Colonic mucosa (tissue), 4 donors: ENCODE data around the gene BTBD2. TPM values are rescaled to one million over a fixed set of nuclear protein-coding genes. Genes with fewer than 3 reads are reported as not detected.

Experiments
- DNase-seq: peaks from one replicate; pipeline ENCODE4 v3.0.0-alpha.2; 2020
- H3K27ac ChIP-seq: fragments of 200-600 bp; one replicate; pipeline ENCODE4 v1.8.0; 2021
- H3K27me3 ChIP-seq: fragments of 200-600 bp; one replicate; pipeline ENCODE4 v1.8.0; 2021
- H3K36me3 ChIP-seq: fragments of 200-600 bp; one replicate; pipeline ENCODE4 v1.8.0; 2021
- H3K4me1 ChIP-seq: fragments of 200-600 bp; one replicate; pipeline ENCODE4 v1.8.0; 2021; ENCODE audit warnings: mild to moderate bottlenecking
- H3K4me3 ChIP-seq: fragments of 200-600 bp; one replicate; pipeline ENCODE4 v1.8.0; 2021
- H3K9ac ChIP-seq, 2 donors: one replicate each; pipeline ENCODE4 v1.7.0; 2013; ENCODE audit warnings: control low read depth in 2 of 2, low read depth in 2 of 2, low read length in 2 of 2
- H3K9me3 ChIP-seq: fragments of 200-600 bp; one replicate; pipeline ENCODE4 v1.8.0; 2021
- CTCF ChIP-seq: fragments of 200-600 bp; IDR thresholded peaks from one replicate; pipeline ENCODE4 v1.8.0; 2022; ENCODE audit warnings: antibody characterized with exemption, mild to moderate bottlenecking
- intact Hi-C: fragments of 100-400 bp; cut with DNase I; formaldehyde crosslinking; loops from one replicate; pipeline ENCODE4 v1.14.1; 2022
- total RNA-seq, 2 donors: library from RNA; stranded (reverse); fragmentation: NEBNext Ultra II Directional in 1 of 2; extraction: Animal tissue kit (Norgen Biotek cat#: 25700) in 1 of 2; gene quantifications; one replicate each; pipeline ENCODE4 v1.2.1, GENCODE V29; 2021
- donor health status: healthy.
- donor health status: DM: no; HTN: no; CAD: no.
- donor health status: DM: no; HTN: no; CAD: no.

Gene BTBD2
- total RNA-seq, 2 donors from 2014 or later: 74.5 to 81.5 TPM

DNA sequence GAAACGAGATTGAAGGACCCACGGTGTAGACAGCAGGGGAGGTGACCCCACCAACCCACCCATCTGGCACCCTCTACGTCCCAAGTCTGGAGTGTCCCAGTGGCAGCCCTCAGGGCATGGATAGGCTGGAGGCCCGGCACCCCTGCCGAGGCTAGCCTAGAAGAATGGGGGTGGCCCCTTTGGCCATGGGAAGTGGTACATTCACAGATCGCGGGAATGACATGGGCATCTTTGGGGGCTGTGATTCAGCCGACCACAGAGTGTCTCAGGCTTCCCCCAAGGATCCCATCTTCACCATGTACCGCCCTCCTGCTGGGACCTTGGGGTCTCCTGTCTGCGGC, 46.8 kb upstream of the BTBD2 start:
- Histone ChIP-seq H3K4me1 (peaks cover 21% of the 10 kb centered on the region), H3K4me3 (peak overlapping the region; percentile 56), H3K9me3 (no peaks in the 10 kb centered on the region)

GRCh38 chr19:2061495-2062388, 46.2 kb upstream of the BTBD2 start:
- peak; percentile 99 for DNase-seq
- H3K27ac ChIP-seq: peak overlapping the region; percentile 98
- H3K4me1 ChIP-seq: peaks cover 21% of the 10 kb centered on the region
- intact Hi-C loops: no loop called here
- H3K9ac ChIP-seq: peak overlapping the region; percentile 92 to 99
- no peaks in the 10 kb centered on the region for H3K36me3 ChIP-seq
- H3K9me3 ChIP-seq: no peaks in the 10 kb centered on the region
- peak overlapping the region; percentile 56 for H3K4me3 ChIP-seq
- TF ChIP-seq CTCF: no peak
- H3K27me3 ChIP-seq: no peaks in the 10 kb centered on the region

More for the DNA sequence above, 46.8 kb upstream of the BTBD2 start:
- intact Hi-C loops: no loop called here
- peak overlapping the region; percentile 82 to 99 for H3K9ac ChIP-seq
- TF ChIP-seq CTCF: no peak
- peak overlapping the region; percentile 98 for H3K27ac ChIP-seq
- no peaks in the 10 kb centered on the region for H3K27me3 ChIP-seq
- no peaks in the 10 kb centered on the region for H3K36me3 ChIP-seq
- no peak for DNase-seq

GRCh38 chr19:2060884-2061494, 45.5 kb upstream of the BTBD2 start:
- peak; percentile 78 for DNase-seq
- no peaks in the 10 kb centered on the region for H3K9me3 ChIP-seq
- peak overlapping the region; percentile 92 to 99 for H3K9ac ChIP-seq
- H3K4me1 ChIP-seq: peaks cover 21% of the 10 kb centered on the region
- peak overlapping the region; percentile 98 for H3K27ac ChIP-seq
- TF ChIP-seq CTCF: no peak
- no peaks in the 10 kb centered on the region for H3K27me3 ChIP-seq
- H3K36me3 ChIP-seq: no peaks in the 10 kb centered on the region
- intact Hi-C loops: no loop called here
- peak overlapping the region; percentile 56 for H3K4me3 ChIP-seq

DNA sequence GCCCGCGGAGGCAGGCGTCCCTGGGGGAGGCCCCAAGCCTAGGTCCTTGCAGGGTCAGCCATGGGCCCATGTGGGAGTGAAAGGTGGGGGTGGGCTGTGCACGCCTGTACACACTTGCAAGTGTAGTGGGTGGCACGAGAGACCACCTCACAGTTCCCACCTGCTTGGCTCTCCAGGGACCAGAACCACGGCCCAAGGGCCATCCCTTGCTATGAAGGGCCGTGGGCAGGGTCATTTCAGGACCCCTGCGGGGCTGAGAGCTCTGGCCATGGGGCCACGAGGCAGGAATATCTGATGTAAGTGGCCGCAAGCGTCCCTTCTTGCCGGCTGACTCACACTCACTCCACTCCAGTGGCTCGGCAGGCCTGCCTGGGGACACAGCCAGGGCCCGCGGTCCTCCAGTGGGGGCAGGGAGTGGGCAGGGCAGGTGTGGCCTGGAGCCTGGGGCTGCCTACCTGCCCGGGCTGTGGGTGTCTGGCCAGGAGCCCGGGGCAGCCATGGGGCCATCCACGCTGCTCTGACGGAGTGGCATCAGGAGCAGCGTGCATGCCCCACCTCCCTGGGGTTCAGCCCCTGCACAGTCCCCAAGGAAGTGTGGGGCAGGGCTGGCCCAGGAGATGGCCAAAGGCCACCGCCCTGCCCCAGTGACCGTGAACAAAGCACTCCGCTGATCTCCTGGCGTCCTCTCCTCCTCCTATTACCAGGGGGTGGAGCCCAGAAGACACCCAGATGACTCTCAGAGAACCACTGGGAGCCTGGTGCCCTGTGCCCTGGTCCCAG, 44.1 kb upstream of the BTBD2 start:
- TF ChIP-seq CTCF: no peak
- DNase-seq: peak; percentile 93
- Histone ChIP-seq H3K4me1 (peaks cover 19% of the 10 kb centered on the region), H3K4me3 (peak overlapping the region; percentile 56), H3K9ac (peak overlapping the region; percentile 77 to 99), H3K27ac (peak overlapping the region; percentile 98), H3K27me3 (no peaks in the 10 kb centered on the region), H3K36me3 (no peaks in the 10 kb centered on the region), H3K9me3 (no peaks in the 10 kb centered on the region)
- intact Hi-C loops: no loop called here
